Eye (tissue), 1 donor: ENCODE measurements around the gene PCBP4.

Source experiments
- DNase-seq: peaks from one replicate; pipeline ENCODE4 v3.0.0-alpha.2; 2015

Gene PCBP4

GRCh38 chr3:51954713-51955112 lies 12.5 kb downstream of the PCBP4 start:
- DNase-seq = no peak

GRCh38 chr3:51954105-51954504 lies 13.1 kb downstream of the PCBP4 start:
- no peak for DNase-seq

DNA sequence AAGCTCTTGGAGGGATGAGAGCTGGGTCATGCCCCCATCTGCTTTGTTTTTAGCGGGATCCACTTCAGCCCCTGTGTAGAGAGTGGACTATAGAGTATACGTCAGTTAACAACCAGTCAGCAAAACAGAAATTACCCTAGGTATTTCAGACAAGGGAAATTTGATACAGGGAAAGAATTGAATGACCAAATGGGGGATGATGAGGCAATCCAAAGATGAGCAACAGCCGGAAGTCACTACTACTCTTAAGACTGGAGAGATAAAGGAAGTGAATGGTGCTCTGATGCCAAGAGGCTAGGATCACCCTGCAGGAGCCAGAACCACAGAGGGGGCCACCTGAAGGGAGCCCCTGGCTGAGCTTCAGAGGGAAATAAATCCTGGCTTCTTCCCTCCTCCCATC lies 13.8 kb downstream of the PCBP4 start:
- DNase-seq = no peak

DNA sequence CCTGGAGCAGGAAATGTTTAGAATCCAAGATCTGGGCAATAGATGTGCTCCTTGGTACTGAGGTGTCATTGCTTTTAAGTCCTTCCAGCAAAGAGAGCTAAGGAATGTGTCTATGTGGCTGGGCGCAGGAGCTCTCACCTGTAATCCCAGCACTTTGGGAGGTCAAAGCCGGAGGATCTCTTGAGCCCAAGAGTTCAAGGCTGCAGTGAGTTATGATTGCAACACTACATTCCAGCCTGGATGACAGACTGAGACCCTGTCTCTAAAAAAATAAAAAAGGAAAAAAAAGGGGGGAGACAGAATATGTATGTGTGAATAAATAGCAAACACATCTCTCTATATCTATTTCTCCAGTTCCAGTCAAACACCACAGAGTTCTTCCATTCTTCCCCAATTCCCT lies 16.4 kb downstream of the PCBP4 start:
- no peak for DNase-seq

- DNase-seq = no peak
These were observed 18.1 kb downstream of the PCBP4 start for GRCh38 chr3:51949121-51949520.

DNA sequence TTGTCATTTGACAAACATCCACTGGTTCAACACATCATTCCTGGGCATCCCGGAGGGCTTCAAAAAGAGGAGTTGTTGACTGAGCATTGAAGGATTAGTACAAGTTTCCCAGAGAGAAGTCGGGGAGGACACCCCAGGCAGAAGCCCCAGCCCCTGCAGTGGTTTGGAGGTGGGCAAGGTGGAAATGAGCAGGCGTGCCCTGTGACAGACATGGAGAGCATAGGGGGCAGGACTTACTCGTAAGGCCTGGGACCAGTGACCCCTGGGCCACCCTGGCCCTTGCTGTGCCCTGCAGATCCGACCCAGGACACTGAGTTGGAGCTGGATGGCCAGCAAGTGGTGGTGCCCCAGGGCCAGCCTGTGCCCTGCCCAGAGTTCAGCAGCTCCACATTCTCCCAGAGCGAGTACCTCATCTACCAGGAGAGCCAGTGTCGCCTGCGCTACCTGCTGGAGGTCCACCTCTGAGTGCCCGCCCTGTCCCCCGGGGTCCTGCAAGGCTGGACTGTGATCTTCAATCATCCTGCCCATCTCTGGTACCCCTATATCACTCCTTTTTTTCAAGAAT lies 19.2 kb downstream of the PCBP4 start:
- DNase-seq = no peak

- no peak for DNase-seq
These were observed 19.9 kb downstream of the PCBP4 start for GRCh38 chr3:51947215-51947900.

- DNase-seq = no peak
These were observed 20.5 kb downstream of the PCBP4 start for GRCh38 chr3:51946796-51947195.

GRCh38 chr3:51945926-51946705 lies 21.1 kb downstream of the PCBP4 start:
- DNase-seq = no peak

- no peak for DNase-seq
These were observed 22.0 kb downstream of the PCBP4 start for GRCh38 chr3:51945031-51945840.

DNA sequence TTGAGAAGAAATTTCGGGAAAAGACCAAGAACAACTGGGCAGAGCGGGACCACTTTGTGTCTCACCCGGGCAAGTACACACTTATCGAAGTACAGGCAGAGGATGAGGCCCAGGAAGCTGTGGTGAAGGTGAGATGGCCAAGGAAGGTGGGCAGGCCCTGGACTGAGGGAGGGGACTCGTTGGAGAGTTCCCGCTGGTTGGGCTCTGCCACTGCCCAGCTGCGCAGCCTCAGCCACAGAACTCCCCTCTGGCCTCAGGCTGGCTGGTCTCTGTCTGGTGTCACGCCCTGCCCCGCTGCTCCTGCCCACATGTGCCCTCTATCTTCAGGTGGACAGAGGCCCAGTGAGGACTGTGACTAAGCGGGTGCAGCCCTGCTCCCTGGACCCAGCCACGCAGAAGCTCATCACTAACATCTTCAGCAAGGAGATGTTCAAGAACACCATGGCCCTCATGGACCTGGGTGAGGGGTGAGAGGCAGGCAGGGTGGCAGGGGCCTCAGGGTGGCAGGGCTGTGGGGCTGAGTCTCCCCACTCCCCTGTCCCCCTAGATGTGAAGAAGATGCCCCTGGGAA lies 22.7 kb downstream of the PCBP4 start:
- no peak for DNase-seq

GRCh38 chr3:51943451-51944391 lies 23.5 kb downstream of the PCBP4 start:
- no peak for DNase-seq

DNA sequence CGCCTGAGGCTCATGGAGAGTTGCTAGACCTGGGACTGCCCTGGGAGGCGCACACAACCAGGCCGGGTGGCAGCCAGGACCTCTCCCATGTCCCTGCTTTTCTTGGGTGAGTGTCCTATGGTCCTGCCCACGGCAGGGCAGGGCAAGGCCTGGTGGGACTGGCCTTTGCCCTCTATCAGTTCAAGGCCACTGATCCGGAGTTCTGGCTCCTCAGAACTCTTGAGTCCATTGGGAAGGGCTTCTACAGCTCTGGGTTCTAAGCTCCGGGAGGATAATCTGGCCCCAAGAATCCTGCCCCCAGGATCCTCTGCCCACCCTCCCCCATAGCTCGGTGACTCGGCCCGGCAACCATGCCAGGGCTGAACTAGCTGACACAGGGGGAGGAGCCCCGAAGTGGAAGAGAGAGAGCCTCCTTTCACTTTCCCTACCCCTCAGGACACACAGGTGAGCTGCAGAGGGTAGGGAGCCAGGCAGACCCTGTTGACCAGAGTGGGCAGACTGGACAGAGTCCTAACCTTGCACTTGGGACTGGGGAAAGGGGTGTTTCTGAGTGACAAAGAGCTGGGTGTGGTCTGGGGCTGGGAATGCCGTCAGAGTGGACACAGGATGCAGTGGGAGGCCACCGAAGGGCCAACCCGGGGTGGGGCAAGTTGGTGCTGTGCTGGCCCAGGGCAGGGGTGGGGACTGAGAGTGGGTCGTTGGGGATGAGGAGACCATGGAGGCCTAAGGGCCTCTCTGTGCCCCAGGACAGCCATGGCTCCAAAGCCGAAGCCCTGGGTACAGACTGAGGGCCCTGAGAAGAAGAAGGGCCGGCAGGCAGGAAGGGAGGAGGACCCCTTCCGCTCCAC lies 24.4 kb downstream of the PCBP4 start:
- peak; percentile 33 for DNase-seq

- peak; percentile 100 for DNase-seq
These were observed 25.3 kb downstream of the PCBP4 start, which contains the start of the genes PARP3 and RRP9 for GRCh38 chr3:51941798-51942602. TSS of gene PARP3 (plus strand) at chr3:51942363. CDS start at chr3:51943356, 993 bp downstream. TSS of gene RRP9 (minus strand) at chr3:51941904. CDS start at chr3:51941867, 37 bp downstream.

DNA sequence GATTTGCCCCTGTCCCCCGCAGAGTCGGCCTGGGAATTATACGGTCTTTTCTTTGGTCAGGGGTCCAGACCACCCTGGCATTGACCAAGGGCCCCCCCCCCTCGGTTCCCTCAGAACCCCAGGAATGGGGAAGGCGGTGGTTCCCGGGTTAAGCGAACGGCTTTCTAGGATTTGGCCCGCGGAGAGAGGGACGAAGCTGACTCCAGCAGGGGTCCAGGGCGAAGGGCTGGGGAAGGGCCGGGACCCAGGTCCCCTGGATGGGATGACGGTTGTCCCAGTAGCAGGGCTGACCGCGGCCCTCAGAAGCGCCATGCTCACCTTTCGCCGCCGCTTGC lies 25.8 kb downstream of the PCBP4 start:
- DNase-seq = no peak

GRCh38 chr3:51940648-51941462 lies 26.4 kb downstream of the PCBP4 start:
- DNase-seq = no peak

DNA sequence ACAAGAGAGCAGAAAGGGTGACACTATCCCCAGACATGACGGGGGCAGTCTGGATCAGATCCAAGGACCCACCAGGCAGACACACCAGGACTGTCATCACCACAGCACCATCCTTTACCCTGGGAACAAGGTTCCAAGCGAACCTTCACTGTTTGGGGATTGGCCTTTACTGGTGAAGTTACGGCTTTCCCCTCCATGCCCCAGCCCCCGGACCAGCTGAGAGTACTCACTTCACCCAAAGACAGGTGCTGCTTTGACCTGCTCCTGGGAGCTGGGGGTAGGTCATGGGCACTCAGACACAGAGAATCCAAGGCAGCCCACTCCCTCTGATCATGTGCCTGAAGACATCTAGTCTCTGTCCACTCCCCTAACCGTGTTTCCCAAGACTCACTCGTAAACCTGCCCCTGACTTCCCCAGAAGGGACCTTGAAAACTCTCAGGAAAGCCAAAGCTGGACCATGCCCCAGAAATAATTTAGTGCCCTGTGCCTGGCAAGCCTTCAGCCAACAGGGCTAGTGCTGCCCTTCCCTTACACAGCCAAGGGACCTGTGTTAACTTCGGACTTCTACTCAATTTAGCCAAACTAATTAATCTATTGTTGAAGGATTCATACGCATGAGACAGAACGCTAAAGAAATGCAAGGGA lies 28.4 kb downstream of the PCBP4 start:
- DNase-seq = no peak
